Omental fat pad (tissue), 4 donors: ENCODE results near the gene LYSMD3. TPM values are rescaled to one million over a fixed set of nuclear protein-coding genes. Genes with fewer than 3 reads are reported as not detected.

ENCODE experiments used
- ATAC-seq: fragments of 150-250 bp; one replicate; pipeline ENCODE4 v1.9.1; 2016; ENCODE audit warnings: mild to moderate bottlenecking, moderate library complexity; ENCODE audit not compliant: low FRiP score
- DNase-seq: peaks from one replicate; pipeline ENCODE4 v3.0.0-alpha.2; 2019; ENCODE audit warnings: low spot score
- CTCF ChIP-seq, 3 donors: fragments of 450-650 bp; IDR thresholded peaks; one replicate each; pipeline ENCODE4 v1.5.1; 2016 to 2017; ENCODE audit warnings: antibody characterized with exemption in 3 of 3, mild to moderate bottlenecking in 3 of 3, moderate library complexity in 2 of 3
- total RNA-seq, 4 donors: library from RNA; depleted of rRNA; stranded (reverse); fragments of >200 nt; gene quantifications; one replicate each; pipeline ENCODE4 v1.1.0, GENCODE V29; 2016

Gene LYSMD3
- total RNA-seq, 4 donors from 2014 or later, result 13.9 to 19.9 (median 18.1) TPM

GRCh38 chr5:90557391-90557790 is 28.0 kb upstream of the LYSMD3 start:
- DNase-seq, result no peak
- no peak for TF ChIP-seq CTCF (IDR thresholded peaks at IDR 0.05)
- no peak for ATAC-seq

GRCh38 chr5:90555666-90556065 is 26.3 kb upstream of the LYSMD3 start:
- DNase-seq, result no peak
- TF ChIP-seq CTCF (IDR thresholded peaks at IDR 0.05), result no peak
- no peak for ATAC-seq

GRCh38 chr5:90554358-90555006 is 25.1 kb upstream of the LYSMD3 start:
- no peak for ATAC-seq
- no peak for TF ChIP-seq CTCF (IDR thresholded peaks at IDR 0.05)

GRCh38 chr5:90553711-90554110 is 24.3 kb upstream of the LYSMD3 start:
- DNase-seq (no peak), ATAC-seq (no peak)
- TF ChIP-seq CTCF (IDR thresholded peaks at IDR 0.05), result no peak

More at GRCh38 chr5:90554358-90555006, 25.1 kb upstream of the LYSMD3 start:
- DNase-seq, result no peak

- no peak for TF ChIP-seq CTCF (IDR thresholded peaks at IDR 0.05)
- ATAC-seq, result no peak
These were observed 22.0 kb upstream of the LYSMD3 start for GRCh38 chr5:90551376-90551775.

GRCh38 chr5:90550963-90551362 is 21.6 kb upstream of the LYSMD3 start:
- TF ChIP-seq CTCF (IDR thresholded peaks at IDR 0.05), result no peak
- no peak for ATAC-seq
- no peak for DNase-seq

More at GRCh38 chr5:90551376-90551775, 22.0 kb upstream of the LYSMD3 start:
- DNase-seq, result no peak

- ATAC-seq (no peak), DNase-seq (no peak)
These were observed 20.4 kb upstream of the LYSMD3 start for GRCh38 chr5:90549729-90550275.

More at GRCh38 chr5:90549729-90550275, 20.4 kb upstream of the LYSMD3 start:
- no peak for TF ChIP-seq CTCF (IDR thresholded peaks at IDR 0.05)
